HG03571 (cell line): ENCODE data around the gene CHM.
"Not testable (repeated sequence)": the region's sequence is repeated elsewhere in the genome, so short reads cannot be mapped to it uniquely, and the experiment has no call there.

Experiments used
- ATAC-seq: cut with Tn5 transposase; IDR thresholded peaks from one replicate; pipeline ENCODE4 v1.9.1; 2021; ENCODE audit not compliant: unreplicated experiment

Gene CHM

GRCh38 chrX:86047174-86047935 is at the start of gene CHM:
Gene CHM (minus strand): TSS chrX:86047558. CDS start chrX:86047532, 26 bp downstream.
- peak; percentile 100 for ATAC-seq

GRCh38 chrX:86078650-86079049 is 31.3 kb upstream of the CHM start:
- no peak for ATAC-seq

DNA sequence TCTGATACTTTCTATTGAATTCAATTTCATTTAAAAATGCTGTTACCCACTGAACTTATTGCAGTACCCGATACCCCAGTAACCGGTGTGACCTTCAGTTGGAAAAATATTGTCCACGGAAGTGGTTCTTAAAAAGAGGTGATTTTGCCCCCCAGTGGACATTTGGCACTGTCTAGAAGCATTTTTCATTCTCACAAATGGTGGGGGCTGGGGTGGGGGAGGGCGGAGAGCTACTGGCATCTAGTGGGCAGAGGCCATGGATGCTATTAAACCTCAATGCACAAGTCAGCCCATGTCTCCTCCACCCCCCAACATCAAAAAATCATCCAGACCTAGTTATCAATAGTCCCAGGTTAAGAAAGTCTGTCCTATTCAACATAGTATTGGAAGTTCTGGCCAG is 19.6 kb upstream of the CHM start:
- ATAC-seq = no peak

- ATAC-seq = no peak
These were observed 14.0 kb upstream of the CHM start for GRCh38 chrX:86061407-86061806.

DNA sequence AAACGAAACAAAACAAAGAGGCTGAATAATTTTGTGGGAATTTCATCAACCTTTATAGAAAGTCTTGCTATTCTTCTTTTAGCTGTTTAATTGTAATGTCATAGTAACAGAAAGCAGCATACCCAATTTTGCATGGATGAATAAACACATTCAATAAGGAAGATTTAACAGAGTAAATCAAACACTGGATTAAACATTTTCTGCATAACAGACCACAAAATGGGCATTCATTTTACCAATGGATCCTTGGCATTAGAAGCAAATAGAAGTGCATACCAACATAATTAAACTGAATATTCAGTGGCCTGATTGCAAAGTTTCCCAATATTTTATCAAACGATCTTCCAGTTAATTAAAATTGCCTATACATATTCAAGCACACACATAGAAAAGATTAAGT is 4.4 kb upstream of the CHM start:
- ATAC-seq = no peak

DNA sequence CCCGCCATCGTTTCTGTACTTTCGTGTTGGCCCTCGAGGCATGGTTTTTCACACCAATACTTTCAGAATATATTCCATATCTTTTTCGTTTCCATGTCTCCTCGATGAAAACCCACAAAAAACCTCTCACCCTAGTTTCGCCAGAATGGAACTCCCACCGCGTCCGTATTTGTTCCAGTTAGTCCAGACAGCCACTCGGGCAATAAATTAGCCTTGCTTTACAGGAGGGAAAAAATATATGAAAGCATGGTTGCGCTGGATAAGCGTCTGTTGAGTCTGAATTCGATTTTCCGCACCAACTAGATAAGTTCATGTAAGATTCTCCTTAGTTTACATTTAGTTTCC is 550 bp upstream of the CHM start:
- ATAC-seq = no peak

- ATAC-seq = no peak
These were observed 3.1 kb downstream of the CHM start for GRCh38 chrX:86044216-86044615.

DNA sequence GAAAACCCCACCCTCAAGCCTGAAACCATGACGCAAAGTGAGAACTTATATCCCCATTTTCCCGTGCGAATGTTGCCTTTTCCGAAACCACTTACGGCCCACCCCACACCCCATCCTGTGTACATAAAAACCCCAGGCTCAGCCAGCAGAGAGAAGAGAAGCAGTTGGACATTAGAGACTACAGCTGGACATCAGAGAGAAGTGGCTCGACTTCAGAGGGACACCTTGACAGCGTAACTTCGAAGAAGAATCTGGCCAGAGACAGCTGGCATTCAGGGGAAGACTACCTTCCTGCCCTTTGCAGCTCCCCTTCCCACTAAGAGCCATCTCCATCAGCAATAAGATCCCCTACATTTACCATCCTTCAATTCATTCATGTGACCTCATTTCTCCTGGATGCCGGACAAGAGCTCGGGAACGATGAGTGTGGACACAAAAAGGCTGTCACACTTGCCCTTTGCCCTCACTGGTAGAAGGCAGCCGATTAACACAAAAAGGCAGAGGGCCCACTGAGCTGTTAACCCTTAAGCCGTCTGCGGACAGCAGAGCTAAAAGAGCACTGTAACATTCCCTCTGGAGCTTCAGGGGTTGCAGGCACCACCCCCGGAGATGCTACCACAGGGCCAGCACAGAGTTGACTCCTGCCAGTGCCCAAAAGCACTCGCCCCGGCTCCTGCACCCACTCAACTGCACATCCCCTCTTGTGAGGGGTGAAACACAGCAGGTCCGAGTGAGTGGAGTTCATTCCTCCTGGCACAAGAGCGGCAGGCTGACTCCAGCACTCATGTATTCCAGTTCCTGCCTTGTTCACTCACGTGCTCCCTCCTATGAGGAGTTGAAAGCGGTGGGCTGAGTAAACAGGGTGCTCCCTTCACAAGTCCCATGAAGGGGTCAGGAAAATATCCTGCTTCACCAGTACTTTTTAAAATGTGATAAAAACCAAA is 7.5 kb downstream of the CHM start:
- no peak for ATAC-seq

- ATAC-seq = no peak
These were observed 14.0 kb downstream of the CHM start for GRCh38 chrX:86033385-86033784.

DNA sequence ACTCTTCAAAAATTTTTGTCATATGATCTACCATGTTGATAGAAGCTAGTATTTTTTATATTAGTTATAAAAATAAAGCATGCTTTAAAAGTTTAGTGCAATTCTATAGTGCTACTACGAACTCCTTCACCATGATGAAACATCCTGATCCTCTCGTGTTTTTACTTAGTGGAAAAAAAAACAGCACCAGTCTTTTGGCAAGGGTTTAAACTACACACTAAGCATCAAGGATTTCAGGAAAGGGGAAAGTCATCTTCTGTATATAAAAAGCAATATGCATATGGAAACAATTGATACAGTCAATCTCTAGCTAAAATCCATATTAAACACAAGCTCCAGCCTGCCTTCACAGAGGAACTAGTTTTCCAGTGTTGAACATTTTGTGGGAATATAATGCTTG is 18.7 kb downstream of the CHM start:
- no peak for ATAC-seq

- no peak for ATAC-seq
These were observed 23.5 kb downstream of the CHM start for GRCh38 chrX:86023811-86024210.

DNA sequence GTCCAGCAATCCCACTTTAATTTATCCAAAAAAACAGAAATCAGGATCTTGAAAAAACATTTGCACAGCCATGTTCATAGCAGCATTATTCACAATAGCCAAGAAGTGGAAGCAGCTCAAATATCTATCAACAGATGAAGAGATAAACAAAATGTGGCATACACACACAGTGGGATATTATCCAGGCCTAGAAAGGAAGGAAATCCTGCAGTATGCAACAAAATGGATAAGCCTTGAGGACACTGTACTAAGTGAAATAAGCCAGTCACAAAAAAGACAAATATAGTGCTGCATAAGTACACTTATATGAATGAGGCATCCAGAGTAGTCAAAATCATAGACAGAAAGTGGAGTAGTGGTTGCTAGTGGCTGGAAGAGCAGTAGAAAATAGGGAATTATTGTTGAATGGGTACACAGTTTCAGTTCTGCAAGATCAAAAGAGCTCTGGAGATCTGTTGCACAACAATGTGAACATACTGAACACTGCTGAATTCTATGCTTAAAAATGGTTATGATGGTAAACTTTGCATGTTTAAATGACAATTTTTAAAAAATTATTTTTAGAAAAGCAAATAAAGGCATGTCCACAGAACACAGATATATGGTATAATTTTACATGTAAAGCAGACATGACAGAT is 25.6 kb downstream of the CHM start:
- no peak for ATAC-seq

DNA sequence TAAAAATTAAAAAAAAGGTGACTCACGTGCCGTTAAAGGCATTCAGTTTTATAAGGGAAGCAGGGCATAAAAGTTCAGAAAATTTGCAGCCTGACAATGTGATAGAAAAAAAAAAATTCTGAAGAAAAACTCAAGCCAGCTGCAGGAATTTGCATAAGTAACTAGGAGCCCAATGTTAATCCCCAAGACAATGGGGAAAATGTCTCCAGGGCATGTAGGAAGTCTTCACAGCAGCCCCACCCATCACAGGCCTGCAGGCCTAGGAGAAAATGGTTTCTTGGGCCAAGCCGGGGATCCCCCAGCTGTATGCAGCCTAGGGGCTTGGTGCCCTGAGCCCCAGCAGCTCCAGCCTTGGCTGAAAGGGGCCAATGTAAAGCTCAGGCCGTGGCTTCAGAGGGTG is 31.2 kb downstream of the CHM start:
- ATAC-seq = no peak

DNA sequence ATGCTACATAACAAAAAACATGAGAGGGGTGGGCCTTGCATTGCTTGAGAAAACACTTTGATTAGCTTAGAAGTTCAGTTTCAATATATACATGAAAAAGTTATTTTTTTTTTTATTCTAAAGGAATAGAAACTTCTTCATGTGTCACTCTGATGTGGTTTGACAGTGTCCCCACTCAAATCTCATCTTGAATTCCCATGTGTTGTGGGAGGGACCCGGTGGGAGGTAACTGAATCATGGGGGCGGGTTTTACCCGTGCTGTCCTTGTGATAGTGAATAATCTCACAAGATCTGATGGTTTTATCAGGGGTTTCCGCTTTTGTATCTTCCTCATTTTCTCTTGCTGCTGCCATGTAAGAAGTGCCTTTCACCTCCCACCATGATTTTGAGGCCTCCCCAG is 32.4 kb downstream of the CHM start:
- not testable (repeated sequence) for ATAC-seq

DNA sequence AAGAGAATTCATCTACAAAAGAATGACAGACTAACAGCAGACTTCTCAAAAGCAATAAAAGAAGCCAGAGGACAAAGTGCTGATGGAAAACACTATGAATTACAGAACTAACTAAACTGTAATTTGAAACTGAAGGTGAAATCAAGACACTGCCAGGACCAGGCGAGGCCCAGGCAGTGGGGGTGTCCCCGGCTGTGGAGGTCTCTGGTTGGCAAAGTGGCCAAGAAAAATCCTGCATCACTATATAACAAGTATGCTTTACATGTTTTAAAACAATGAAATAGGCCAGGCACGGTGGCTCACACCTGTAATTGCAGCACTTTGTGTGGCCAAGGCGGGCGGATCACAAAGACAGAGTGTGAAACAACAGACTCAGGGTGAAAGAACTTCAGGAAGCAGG is 32.9 kb downstream of the CHM start:
- no peak for ATAC-seq

GRCh38 chrX:86013792-86014191 is 33.6 kb downstream of the CHM start:
- no peak for ATAC-seq

GRCh38 chrX:86012188-86012587 is 35.2 kb downstream of the CHM start:
- no peak for ATAC-seq

DNA sequence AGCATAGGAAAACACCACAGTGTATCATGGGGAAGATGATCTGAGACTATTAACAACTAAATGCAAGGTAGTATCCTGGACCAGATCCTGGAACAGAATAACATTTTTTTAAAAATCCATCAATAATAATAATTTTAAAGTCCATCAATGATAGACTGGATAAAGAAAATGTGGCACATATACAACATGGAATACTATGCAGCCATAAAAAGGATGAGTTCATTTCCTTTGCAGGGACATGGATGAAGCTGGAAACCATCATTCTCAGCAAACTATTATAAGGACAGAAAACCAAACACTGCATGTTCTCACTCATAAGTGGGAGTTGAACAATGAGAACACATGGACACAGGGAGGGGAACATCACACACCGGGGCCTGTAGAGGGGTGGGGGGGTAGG is 37.6 kb downstream of the CHM start:
- not testable (repeated sequence) for ATAC-seq

DNA sequence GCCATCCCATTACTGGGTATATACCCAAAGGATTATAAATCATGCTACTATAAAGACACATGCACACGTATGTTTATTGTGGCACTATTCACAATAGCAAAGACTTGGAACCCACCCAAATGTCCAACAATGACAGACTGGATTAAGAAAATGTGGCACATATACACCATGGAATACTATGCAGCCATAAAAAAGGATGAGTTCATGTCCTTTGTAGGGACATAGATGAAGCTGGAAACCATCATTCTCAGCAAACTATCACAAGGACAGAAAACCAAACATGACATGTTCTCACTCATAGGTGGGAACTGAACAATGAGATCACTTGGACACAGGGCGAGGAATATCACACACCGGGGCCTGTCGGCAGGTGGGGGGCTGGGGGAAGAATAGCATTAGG is 39.5 kb downstream of the CHM start:
- not testable (repeated sequence) for ATAC-seq

GRCh38 chrX:86002076-86002896 is 45.1 kb downstream of the CHM start:
- ATAC-seq = no peak

- no peak for ATAC-seq
These were observed 48.4 kb downstream of the CHM start for GRCh38 chrX:85998954-85999353.
